RKO (cell line): ENCODE data around the gene DPEP3.

Experiments
- DNase-seq: peaks from one replicate; pipeline ENCODE4 v3.0.0-alpha.2; 2016; ENCODE audit warnings: low spot score

DPEP3 gene

DNA sequence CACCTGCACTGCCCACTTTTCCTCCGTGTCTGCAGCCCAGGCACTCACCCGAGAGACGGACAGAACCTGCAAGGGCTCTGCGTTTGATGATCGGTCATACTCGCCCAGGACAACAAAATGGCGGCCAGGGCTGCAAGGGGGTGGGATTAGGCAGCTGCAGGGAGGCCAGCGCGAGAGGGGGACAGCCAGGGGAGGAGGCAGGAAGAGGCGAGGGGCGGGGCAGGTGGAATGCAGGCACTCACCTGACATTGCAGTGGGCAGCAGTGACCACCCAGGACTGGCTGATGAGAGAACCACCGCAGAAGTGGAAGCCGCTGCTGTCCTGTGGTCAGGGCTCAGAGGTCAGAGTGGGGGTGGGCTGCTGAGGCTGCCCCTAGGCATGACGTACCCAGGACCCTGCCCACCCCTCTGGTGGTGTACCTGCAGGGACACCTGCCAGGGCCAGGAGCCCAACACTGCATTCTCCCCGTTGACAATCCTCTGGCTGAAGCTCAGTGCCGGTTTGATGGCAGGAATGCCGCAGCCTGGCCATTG lies 49.6 kb downstream of the DPEP3 start:
- DNase-seq, result no peak

DNA sequence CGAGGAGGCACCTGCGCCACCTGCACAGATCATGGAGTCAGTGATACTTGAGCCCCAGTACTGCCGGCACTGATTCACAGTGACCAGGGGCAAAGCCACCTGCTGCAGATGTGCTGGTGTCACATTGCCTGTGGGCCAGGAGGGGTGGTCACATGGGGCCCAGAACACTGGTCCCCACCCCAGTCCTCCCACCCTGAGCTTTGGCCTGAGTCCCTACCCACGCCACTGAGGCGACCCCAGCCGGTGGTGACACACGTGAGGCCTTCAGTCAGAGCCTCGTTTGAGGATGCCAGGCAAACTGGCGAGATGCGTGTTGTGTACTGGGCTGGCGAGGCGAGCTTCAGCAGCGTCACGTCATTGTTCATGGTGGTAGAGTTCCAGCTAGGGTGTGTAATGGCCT lies 50.1 kb downstream of the DPEP3 start:
- no peak for DNase-seq

DNA sequence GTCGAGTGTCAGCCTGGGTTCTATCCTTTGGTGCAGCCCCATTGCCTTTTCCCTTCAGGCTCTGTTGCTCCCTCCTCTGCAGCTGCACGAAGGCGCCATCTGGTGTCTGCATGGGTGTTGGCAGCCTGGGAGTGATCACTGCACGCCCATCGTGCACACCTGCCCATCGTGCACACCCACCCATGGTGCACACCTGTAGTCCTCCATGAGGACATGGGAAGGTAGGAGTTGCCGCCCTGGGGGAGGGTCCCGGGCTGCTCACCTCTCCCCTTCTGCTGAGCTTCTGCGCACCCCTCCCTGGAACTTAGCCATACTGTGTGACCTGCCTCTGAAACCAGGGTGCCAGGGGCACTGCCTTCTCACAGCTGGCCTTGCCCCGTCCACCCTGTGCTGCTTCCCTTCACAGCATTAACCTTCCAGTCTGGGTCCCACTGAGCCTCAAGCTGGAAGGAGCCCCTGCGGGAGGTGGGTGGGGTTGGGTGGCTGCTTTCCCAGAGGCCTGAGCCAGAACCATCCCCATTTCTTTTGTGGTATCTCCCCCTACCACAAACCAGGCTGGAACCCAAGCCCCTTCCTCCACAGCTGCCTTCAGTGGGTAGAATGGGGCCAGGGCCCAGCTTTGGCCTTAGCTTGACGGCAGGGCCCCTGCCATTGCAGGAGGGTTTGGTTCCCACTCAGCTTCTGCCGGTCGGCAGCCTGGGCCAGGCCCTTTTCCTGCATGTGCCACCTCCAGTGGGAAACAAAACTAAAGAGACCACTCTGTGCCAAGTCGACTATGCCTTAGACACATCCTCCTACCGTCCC lies 51.5 kb downstream of the DPEP3 start:
- DNase-seq, result peak; percentile 68

DNA sequence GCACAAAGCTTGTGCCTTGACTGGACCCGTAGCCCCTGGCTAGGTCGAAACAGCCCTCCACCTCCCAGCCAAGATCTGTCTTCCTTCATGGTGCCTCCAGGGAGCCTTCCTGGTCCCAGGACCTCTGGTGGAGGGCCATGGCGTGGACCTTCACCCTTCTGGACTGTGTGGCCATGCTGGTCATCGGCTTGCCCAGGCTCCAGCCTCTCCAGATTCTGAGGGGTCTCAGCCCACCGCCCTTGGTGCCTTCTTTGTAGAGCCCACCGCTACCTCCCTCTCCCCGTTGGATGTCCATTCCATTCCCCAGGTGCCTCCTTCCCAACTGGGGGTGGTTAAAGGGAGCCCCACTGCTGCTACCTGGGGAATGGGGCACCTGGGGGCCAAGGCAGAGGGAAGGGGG lies 52.2 kb downstream of the DPEP3 start:
- no peak for DNase-seq

GRCh38 chr16:67927131-67927941 lies 53.0 kb downstream of the DPEP3 start:
- DNase-seq, result no peak

DNA sequence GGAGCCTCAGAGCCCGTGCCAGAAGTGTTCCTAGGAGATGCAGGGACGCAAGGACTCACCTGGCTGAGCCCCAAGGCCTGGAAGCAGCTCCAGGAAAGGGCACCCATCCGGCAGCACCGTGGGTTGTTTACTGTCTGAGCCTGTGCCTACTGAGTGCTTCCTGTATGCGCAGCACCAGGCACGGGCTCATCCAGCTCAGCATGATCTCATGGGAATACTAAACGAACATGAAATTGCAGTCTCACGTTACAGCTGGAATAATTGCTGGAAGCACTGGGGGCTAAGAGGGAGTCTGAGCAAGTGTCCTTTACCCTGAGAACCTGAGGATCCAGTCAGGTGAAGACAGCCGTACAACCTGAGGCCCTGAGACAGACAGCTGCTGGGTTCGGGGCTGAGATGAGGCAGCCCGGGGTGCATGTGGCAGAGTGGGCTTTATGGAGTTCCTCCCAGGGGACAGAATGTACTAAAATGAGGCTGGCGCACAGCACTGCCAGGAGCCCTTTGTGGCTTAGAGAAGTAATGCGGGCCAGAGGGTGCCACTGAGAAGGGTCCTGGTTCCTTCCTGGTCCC lies 54.0 kb downstream of the DPEP3 start:
- no peak for DNase-seq
